Measurements from ENCODE around the gene ZNF469.

The ZNF469 gene

GRCh38 chr16:88430185-88430523 is 47.4 kb downstream of the ZNF469 start:
- TF ChIP-seq POLR2AphosphoS5 (IDR thresholded peaks at IDR 0.05; ENCODE audit: low read depth, low read length) = no peak
- TF ChIP-seq TAF1 (IDR thresholded peaks at IDR 0.05; ENCODE audit: borderline replicate concordance, low read depth, low read length) = no peak
- TF ChIP-seq POLR2A (IDR thresholded peaks at IDR 0.05; ENCODE audit: low read depth, low read length) = no peak
- no peak for FAIRE-seq
- DNase-seq (ENCODE audit: insufficient read length) = no peak

GRCh38 chr16:88430524-88431446 is 48.0 kb downstream of the ZNF469 start:
- TF ChIP-seq POLR2A (IDR thresholded peaks at IDR 0.05; ENCODE audit: low read depth, low read length) (peak; percentile 45; the same call in 1 of the 2 replicates), POLR2AphosphoS5 (IDR thresholded peaks at IDR 0.05; ENCODE audit: low read depth, low read length) (no peak), TAF1 (IDR thresholded peaks at IDR 0.05; ENCODE audit: borderline replicate concordance, low read depth, low read length) (no peak)
- peak; percentile 85 for DNase-seq (ENCODE audit: insufficient read length)
- FAIRE-seq = no peak

DNA sequence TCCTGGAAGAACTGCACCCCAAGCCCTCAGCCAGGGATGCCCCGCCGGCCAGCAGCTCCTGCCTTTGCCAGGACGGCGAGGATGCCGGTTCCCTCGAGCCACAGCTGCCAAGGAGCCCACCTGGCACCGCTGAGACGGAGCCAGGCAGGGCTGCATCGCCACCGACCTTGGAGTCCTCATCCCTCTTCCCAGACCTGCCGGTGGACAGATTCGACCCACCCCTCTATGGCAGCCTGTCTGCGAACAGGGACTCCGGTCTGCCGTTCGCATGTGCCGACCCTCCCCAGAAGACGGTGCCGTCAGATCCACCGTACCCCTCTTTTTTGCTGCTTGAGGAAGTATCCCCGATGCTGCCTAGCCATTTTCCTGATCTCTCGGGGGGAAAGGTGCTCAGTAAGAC is 48.9 kb downstream of the ZNF469 start:
- TF ChIP-seq POLR2AphosphoS5 (IDR thresholded peaks at IDR 0.05; ENCODE audit: low read depth, low read length) = no peak
- no peak for TF ChIP-seq POLR2A (IDR thresholded peaks at IDR 0.05; ENCODE audit: low read depth, low read length)
- TF ChIP-seq TAF1 (IDR thresholded peaks at IDR 0.05; ENCODE audit: borderline replicate concordance, low read depth, low read length) = no peak
- FAIRE-seq = no peak

GRCh38 chr16:88432174-88432573 is 49.4 kb downstream of the ZNF469 start:
- TF ChIP-seq POLR2A (IDR thresholded peaks at IDR 0.05; ENCODE audit: low read depth, low read length) (no peak), TAF1 (IDR thresholded peaks at IDR 0.05; ENCODE audit: borderline replicate concordance, low read depth, low read length) (no peak), POLR2AphosphoS5 (IDR thresholded peaks at IDR 0.05; ENCODE audit: low read depth, low read length) (no peak)
- DNase-seq (ENCODE audit: insufficient read length) = no peak
- FAIRE-seq = no peak

More for the DNA sequence above, 48.9 kb downstream of the ZNF469 start:
- no peak for DNase-seq (ENCODE audit: insufficient read length)

All from GM12892 (cell line).